GM21526 (cell line): ENCODE data around the gene DAZ2.
"Not testable (repeated sequence)": the region's sequence is repeated elsewhere in the genome, so short reads cannot be mapped to it uniquely, and the experiment has no call there.

Source experiments
- ATAC-seq: cut with Tn5 transposase; IDR thresholded peaks from one replicate; pipeline ENCODE4 v1.9.1; 2021; ENCODE audit warnings: moderate library complexity; ENCODE audit not compliant: unreplicated experiment, low FRiP score

Gene DAZ2, protein sequence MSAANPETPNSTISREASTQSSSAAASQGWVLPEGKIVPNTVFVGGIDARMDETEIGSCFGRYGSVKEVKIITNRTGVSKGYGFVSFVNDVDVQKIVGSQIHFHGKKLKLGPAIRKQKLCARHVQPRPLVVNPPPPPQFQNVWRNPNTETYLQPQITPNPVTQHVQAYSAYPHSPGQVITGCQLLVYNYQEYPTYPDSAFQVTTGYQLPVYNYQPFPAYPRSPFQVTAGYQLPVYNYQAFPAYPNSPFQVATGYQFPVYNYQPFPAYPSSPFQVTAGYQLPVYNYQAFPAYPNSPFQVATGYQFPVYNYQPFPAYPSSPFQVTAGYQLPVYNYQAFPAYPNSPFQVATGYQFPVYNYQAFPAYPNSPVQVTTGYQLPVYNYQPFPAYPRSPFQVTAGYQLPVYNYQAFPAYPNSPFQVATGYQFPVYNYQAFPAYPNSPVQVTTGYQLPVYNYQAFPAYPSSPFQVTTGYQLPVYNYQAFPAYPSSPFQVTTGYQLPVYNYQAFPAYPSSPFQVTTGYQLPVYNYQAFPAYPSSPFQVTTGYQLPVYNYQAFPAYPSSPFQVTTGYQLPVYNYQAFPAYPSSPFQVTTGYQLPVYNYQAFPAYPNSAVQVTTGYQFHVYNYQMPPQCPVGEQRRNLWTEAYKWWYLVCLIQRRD

DNA sequence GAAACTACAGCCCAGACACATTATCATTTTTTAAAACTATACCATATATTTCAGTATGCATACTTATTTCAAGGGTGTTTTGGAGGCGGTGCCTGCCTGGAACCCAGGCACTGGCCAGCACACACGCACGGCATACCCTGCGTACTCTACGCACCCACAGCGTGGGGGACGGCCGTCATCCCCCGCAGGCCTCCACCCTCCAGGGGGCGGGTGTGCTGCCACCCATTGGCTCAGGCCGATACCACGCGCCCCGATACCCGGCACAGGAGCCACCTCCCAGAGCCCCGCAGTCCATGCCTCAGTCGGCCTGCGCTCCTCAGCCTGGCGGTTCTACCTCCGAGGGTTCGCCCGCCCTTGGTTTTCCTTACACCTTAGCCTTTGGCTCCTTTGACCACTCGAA is at the start of gene DAZ2:
DAZ2 (plus strand) TSS at position 301 of the 400 bp plus-strand sequence. CDS start 208 bp downstream, outside the sequence.
- ATAC-seq, result not testable (repeated sequence)

DNA sequence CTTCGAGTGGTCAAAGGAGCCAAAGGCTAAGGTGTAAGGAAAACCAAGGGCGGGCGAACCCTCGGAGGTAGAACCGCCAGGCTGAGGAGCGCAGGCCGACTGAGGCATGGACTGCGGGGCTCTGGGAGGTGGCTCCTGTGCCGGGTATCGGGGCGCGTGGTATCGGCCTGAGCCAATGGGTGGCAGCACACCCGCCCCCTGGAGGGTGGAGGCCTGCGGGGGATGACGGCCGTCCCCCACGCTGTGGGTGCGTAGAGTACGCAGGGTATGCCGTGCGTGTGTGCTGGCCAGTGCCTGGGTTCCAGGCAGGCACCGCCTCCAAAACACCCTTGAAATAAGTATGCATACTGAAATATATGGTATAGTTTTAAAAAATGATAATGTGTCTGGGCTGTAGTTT is 20.4 kb upstream of the DAZ2 start, which contains the start of gene DAZ1:
DAZ1 (minus strand) TSS at position 101 of the 400 bp plus-strand sequence. CDS start 208 bp downstream, outside the sequence.
- ATAC-seq, result not testable (repeated sequence)

DNA sequence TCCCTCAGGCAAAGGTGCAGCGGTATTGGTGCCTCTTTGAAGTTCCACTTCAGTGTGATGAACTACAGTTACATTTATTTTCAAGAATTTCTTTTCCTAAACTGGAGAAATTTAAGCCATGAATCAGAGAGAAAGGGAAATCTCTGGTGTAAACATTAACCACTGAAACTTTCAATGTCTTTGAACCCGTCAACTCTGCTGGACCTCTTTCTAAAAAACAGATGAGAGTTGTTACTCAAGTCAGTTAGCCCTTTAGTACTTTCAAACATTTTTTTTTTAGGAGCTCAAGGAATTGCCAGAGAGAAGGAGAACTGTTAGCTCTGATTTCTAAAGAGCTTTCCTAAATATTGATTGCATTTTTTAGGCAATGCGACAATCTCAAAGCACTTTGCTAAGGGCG is 11.9 kb upstream of the DAZ2 start:
- ATAC-seq, result not testable (repeated sequence)

DNA sequence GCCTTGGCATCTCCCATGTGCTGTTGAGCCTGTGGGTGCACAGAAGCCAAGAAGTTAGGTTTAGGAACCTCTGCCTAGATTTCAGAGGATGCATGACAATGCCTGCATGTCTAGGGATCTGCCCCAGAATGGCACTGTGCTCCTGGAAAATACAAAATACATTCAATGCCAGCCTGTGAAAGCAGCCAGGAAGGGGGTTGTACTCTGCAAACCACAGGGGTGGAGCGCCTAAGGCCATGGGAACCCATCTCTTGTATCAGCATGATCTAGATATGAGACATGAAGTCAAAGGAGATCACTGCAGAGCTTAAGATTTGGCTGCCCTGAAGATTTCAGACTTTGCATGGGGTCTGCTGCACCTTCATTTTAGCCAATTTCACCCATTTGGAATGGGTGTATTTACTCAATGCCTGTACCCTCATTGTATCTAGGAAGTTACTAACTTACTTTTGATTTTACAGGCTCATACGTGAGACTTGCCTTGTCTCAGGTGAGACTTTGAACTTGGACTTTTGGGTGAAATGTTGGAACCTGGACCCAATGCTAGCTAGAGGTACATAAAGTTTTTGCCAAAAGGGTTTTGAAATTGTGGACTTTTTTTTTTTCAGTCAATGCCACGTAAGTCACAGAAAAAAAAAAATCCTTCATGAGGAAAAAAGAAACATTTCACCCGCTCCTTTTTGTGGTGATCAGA is 9.4 kb upstream of the DAZ2 start:
- ATAC-seq, result not testable (repeated sequence)

DNA sequence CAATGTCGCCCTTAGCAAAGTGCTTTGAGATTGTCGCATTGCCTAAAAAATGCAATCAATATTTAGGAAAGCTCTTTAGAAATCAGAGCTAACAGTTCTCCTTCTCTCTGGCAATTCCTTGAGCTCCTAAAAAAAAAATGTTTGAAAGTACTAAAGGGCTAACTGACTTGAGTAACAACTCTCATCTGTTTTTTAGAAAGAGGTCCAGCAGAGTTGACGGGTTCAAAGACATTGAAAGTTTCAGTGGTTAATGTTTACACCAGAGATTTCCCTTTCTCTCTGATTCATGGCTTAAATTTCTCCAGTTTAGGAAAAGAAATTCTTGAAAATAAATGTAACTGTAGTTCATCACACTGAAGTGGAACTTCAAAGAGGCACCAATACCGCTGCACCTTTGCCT is 8.7 kb upstream of the DAZ2 start:
- not testable (repeated sequence) for ATAC-seq
